Measurements from ENCODE around the gene VWF.

DNA sequence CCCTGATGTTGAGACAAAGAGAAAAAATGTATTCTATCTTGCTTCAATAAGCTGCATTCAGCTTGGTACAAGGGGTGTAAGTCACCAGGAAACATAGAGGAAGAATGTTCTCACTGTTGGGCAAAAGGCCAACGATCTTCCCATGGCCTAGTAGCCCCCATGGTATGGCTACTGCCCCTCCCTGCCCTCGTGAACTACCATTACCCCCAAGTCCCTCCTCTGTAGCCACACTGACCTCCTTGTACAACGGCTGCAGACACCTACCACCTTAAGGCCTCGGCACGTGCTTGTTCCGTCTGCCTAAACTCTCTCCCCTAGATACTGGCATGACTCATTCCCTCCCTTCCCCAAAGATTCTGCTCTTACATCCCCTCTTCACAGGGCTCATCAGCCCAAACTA is 97.5 kb downstream of the VWF start:
- TF ChIP-seq POLR2A (IDR thresholded peaks at IDR 0.05) = no peak
- TF ChIP-seq, protein P1, sequence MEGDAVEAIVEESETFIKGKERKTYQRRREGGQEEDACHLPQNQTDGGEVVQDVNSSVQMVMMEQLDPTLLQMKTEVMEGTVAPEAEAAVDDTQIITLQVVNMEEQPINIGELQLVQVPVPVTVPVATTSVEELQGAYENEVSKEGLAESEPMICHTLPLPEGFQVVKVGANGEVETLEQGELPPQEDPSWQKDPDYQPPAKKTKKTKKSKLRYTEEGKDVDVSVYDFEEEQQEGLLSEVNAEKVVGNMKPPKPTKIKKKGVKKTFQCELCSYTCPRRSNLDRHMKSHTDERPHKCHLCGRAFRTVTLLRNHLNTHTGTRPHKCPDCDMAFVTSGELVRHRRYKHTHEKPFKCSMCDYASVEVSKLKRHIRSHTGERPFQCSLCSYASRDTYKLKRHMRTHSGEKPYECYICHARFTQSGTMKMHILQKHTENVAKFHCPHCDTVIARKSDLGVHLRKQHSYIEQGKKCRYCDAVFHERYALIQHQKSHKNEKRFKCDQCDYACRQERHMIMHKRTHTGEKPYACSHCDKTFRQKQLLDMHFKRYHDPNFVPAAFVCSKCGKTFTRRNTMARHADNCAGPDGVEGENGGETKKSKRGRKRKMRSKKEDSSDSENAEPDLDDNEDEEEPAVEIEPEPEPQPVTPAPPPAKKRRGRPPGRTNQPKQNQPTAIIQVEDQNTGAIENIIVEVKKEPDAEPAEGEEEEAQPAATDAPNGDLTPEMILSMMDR (IDR thresholded peaks at IDR 0.05) = no peak

All from right lobe of liver (tissue), 4 donors.